Colonic mucosa (tissue), 4 donors: Measurements from ENCODE around the gene MISP3. TPM values are rescaled to one million over a fixed set of nuclear protein-coding genes. Genes with fewer than 3 reads are reported as not detected.
"Not testable (repeated sequence)": the region's sequence is repeated elsewhere in the genome, so short reads cannot be mapped to it uniquely, and the experiment has no call there.

Source experiments
- DNase-seq: peaks from one replicate; pipeline ENCODE4 v3.0.0-alpha.2; 2020
- H3K27ac ChIP-seq: fragments of 200-600 bp; one replicate; pipeline ENCODE4 v1.8.0; 2021
- H3K27me3 ChIP-seq: fragments of 200-600 bp; one replicate; pipeline ENCODE4 v1.8.0; 2021
- H3K36me3 ChIP-seq: fragments of 200-600 bp; one replicate; pipeline ENCODE4 v1.8.0; 2021
- H3K4me1 ChIP-seq: fragments of 200-600 bp; one replicate; pipeline ENCODE4 v1.8.0; 2021; ENCODE audit warnings: mild to moderate bottlenecking
- H3K4me3 ChIP-seq: fragments of 200-600 bp; one replicate; pipeline ENCODE4 v1.8.0; 2021
- H3K9ac ChIP-seq, 2 donors: one replicate each; pipeline ENCODE4 v1.7.0; 2013; ENCODE audit warnings: control low read depth in 2 of 2, low read depth in 2 of 2, low read length in 2 of 2
- H3K9me3 ChIP-seq: fragments of 200-600 bp; one replicate; pipeline ENCODE4 v1.8.0; 2021
- intact Hi-C: fragments of 100-400 bp; cut with DNase I; formaldehyde crosslinking; loops from one replicate; pipeline ENCODE4 v1.14.1; 2022
- total RNA-seq, 2 donors: library from RNA; stranded (reverse); fragmentation: NEBNext Ultra II Directional in 1 of 2; extraction: Animal tissue kit (Norgen Biotek cat#: 25700) in 1 of 2; gene quantifications; one replicate each; pipeline ENCODE4 v1.2.1, GENCODE V29; 2021
- TF ChIP-seq, protein P1 (sequence below): fragments of 200-600 bp; IDR thresholded peaks from one replicate; pipeline ENCODE4 v1.8.0; 2022; ENCODE audit warnings: antibody characterized with exemption, mild to moderate bottlenecking
- donor health status: healthy.
- donor health status: DM: no; HTN: no; CAD: no.
- donor health status: DM: no; HTN: no; CAD: no.

MISP3 gene
- 10 to 100 TPM; 32.7 to 50.0 TPM for total RNA-seq

- TF ChIP-seq, protein P1, sequence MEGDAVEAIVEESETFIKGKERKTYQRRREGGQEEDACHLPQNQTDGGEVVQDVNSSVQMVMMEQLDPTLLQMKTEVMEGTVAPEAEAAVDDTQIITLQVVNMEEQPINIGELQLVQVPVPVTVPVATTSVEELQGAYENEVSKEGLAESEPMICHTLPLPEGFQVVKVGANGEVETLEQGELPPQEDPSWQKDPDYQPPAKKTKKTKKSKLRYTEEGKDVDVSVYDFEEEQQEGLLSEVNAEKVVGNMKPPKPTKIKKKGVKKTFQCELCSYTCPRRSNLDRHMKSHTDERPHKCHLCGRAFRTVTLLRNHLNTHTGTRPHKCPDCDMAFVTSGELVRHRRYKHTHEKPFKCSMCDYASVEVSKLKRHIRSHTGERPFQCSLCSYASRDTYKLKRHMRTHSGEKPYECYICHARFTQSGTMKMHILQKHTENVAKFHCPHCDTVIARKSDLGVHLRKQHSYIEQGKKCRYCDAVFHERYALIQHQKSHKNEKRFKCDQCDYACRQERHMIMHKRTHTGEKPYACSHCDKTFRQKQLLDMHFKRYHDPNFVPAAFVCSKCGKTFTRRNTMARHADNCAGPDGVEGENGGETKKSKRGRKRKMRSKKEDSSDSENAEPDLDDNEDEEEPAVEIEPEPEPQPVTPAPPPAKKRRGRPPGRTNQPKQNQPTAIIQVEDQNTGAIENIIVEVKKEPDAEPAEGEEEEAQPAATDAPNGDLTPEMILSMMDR, result no peak
- H3K9ac ChIP-seq, result peak within 1 kb of the TSS; percentile 78 to 99
Observed at GRCh38 chr19:14072535-14073260, at the start of gene MISP3. Gene MISP3, plus strand, starts transcription at chr19:14072786. Its CDS starts 524 bp downstream, at chr19:14073310.

DNA sequence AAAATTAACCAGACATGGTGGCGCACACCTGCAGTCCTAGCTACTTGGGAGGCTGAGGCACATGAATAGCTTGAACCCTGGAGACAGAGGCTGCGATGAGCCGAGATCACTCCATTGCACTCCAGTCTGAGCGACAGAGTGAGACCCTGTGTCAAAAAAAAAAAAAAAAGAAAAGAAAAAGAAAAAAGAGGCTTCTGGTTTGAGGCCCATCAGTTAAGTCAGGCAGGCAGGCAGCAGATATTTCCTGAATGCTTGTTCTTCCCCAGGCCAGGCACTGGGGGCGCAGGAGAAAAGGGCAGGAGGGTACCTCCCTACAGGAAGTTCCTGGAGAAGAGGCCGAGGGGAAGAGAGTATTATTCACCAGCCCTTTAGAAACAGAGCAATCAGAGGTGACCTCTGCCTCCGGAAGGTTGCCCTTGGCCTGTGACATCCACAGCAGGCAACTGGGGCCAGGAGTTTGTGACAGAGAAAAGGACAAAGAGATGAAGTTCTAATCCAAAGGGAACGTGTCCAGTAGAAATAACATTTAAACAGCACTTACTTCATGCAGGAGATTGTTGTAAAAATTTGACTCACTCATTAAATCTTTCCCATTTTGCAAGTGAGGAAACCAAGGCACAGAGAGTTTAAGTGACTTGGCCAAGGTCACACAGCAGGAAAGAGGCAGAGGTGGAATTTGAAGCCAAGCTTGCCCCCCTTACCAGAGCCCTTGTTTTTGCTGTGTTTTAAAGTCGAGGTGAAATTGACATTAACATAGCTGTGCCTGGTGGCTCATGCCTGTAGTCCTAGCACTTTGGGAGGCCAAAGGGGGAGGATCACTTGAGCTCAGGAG, 49.0 kb upstream of the MISP3 start:
- Histone ChIP-seq H3K4me1 (no peaks in the 10 kb centered on the region), H3K27me3 (no peaks in the 10 kb centered on the region), H3K9ac (no peak overlapping the region), H3K9me3 (no peaks in the 10 kb centered on the region), H3K27ac (peak overlapping the region; percentile 23), H3K36me3 (no peaks in the 10 kb centered on the region), H3K4me3 (no peak overlapping the region)
- intact Hi-C loops, result no loop called here
- peak; percentile 72 for DNase-seq
- TF ChIP-seq, protein P1, result peak; percentile 41

More at GRCh38 chr19:14072535-14073260, at the start of gene MISP3:
- Histone ChIP-seq H3K27me3 (no peaks in the 10 kb centered on the region), H3K4me1 (no peaks in the 10 kb centered on the region), H3K4me3 (peak within 1 kb of the TSS; percentile 81), H3K9me3 (no peaks in the 10 kb centered on the region), H3K27ac (peak within 1 kb of the TSS; percentile 97), H3K36me3 (no peaks in the 10 kb centered on the region)
- intact Hi-C loops, result no loop called here
- DNase-seq, result peak; percentile 91

GRCh38 chr19:14026652-14027192, 45.9 kb upstream of the MISP3 start:
- H3K27me3 ChIP-seq, H3K27ac ChIP-seq, intact Hi-C loops, H3K4me1 ChIP-seq, H3K9ac ChIP-seq, DNase-seq, H3K36me3 ChIP-seq, H3K4me3 ChIP-seq, H3K9me3 ChIP-seq: not testable (repeated sequence)

DNA sequence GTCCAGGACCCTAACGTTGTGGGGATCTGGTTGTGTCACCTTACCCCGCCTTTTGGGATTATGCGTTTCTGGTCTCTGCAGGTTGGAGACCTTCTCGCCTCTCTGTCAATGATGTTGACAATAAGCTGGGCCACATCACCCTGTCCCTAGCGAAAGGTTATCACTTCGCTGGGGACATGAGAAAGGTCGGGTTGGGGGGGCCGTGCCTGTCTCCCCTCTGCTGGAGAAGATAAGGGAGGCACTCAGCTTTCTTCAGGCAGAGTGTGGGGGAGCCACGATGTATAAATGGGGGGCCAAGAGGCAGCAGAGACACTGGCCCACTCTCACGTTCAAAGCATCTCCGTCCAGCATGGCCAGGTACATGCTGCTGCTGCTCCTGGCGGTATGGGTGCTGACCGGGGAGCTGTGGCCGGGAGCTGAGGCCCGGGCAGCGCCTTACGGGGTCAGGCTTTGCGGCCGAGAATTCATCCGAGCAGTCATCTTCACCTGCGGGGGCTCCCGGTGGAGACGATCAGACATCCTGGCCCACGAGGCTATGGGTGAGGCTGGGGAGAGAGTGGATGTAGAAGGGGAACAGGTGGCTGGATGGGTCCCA, 44.6 kb upstream of the MISP3 start, which contains the start of gene RLN3:
TSS of gene RLN3 (plus strand) at position 293 of the 595 bp plus-strand sequence. CDS start at position 350, 57 bp downstream.
- Histone ChIP-seq H3K9me3 (no peaks in the 10 kb centered on the region), H3K27ac (no peak within 1 kb of the TSS), H3K4me3 (no peak within 1 kb of the TSS), H3K27me3 (no peaks in the 10 kb centered on the region), H3K4me1 (no peaks in the 10 kb centered on the region), H3K9ac (no peak within 1 kb of the TSS), H3K36me3 (no peaks in the 10 kb centered on the region)
- intact Hi-C loops, result no loop called here
- DNase-seq, result no peak
- TF ChIP-seq, protein P1, result no peak

DNA sequence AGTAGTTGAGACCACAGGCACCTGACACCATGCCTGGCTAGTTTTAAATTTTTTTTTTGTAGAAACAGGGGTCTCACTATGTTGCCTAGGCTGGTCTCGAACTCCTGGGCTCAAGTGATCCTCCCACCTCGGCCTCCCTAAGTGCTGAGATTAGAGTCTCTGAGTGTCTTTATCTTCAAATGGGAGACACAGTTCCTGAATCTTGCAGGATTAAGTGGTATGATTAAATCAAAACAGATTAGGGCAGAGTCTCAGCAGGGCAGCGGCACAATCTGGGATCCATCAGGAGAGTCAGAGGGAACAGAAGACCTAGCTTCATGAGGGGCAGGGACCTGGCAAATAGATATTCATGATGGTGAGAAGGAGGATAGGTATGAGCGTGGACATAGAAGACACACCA, 43.7 kb upstream of the MISP3 start:
- Histone ChIP-seq H3K4me1 (no peaks in the 10 kb centered on the region), H3K9me3 (no peaks in the 10 kb centered on the region), H3K9ac (no peak overlapping the region), H3K4me3 (no peak overlapping the region), H3K27me3 (no peaks in the 10 kb centered on the region), H3K27ac (no peak overlapping the region), H3K36me3 (no peaks in the 10 kb centered on the region)
- intact Hi-C loops, result no loop called here
- DNase-seq, result no peak
- TF ChIP-seq, protein P1, result no peak
